ENCODE measurements around the gene AATF.

The AATF gene

GRCh38 chr17:37097154-37097553 lies 148.4 kb downstream of the AATF start:
- TF ChIP-seq CTCF (IDR thresholded peaks at IDR 0.05; ENCODE audit: low read depth, low read length, missing control alignments): no peak
- DNase-seq (ENCODE audit: extremely low read depth, low read depth): no peak
- H3K4me3 ChIP-seq (replicated peaks; ENCODE audit: low read depth, low read length): no peak overlapping the region

DNA sequence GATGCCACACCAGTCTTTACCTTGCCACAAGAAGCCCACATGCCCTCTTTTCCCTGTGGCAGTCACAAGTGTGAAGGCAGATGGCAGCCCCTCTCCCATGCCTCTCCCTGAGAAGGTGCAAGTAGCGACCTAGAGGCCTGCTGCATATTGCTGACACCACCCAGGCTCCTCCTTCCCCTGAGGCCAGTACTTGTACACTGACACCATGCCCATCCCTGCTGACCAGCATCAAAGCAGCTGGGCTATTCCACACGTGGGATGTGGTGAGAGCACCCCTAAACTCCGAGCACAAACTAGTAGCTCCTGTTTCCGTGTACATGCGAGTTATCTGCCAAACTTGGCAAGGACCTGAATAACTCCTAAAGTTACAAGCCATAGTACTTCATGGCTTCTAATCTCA lies 149.4 kb downstream of the AATF start:
- DNase-seq (ENCODE audit: extremely low read depth, low read depth): no peak
- H3K4me3 ChIP-seq (replicated peaks; ENCODE audit: low read depth, low read length): no peak overlapping the region
- no peak for TF ChIP-seq CTCF (IDR thresholded peaks at IDR 0.05; ENCODE audit: low read depth, low read length, missing control alignments)

DNA sequence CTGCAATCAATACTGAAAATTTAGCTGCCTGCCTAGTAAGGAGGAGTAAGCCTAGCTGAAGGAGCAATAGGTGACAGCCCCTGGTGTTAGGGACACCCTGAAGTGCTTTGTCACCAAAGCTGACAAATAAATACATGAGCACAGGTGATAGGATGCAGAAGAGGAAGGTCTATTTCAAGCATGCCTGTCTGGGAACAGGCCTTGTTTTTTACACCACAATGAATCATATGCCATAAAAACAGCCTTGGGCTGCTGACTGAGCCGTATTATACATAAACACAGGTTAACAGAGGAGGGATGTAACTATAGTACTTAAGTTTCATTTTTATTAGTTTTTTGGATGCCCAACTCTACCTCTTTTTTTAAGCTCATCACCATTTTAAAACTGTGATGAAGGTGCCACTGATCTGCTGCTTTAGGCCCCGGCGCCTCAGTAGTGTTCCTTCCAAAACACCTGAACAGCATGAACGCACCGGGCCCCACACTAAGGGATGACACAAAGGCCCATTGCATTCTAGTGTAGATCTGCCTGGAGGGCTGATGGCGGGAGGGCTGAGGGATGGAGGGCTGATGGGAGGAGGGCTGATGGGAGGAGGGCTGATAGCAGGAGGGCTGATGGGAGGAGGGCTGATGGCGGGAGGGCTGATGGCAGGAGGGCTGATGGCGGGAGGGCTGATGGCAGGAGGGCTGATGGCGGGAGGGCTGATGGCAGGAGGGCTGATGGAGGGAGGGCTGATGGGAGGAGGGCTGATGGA lies 150.3 kb downstream of the AATF start:
- TF ChIP-seq CTCF (IDR thresholded peaks at IDR 0.05; ENCODE audit: low read depth, low read length, missing control alignments): no peak
- no peak overlapping the region for H3K4me3 ChIP-seq (replicated peaks; ENCODE audit: low read depth, low read length)
- DNase-seq (ENCODE audit: extremely low read depth, low read depth): no peak

- DNase-seq (ENCODE audit: extremely low read depth, low read depth): no peak
- H3K4me3 ChIP-seq (replicated peaks; ENCODE audit: low read depth, low read length): no peak overlapping the region
- no peak for TF ChIP-seq CTCF (IDR thresholded peaks at IDR 0.05; ENCODE audit: low read depth, low read length, missing control alignments)
Measured at GRCh38 chr17:37100231-37100630, 151.5 kb downstream of the AATF start.

- no peak for DNase-seq (ENCODE audit: extremely low read depth, low read depth)
- no peak for TF ChIP-seq CTCF (IDR thresholded peaks at IDR 0.05; ENCODE audit: low read depth, low read length, missing control alignments)
- no peak overlapping the region for H3K4me3 ChIP-seq (replicated peaks; ENCODE audit: low read depth, low read length)
Measured at GRCh38 chr17:37101306-37101705, 152.6 kb downstream of the AATF start.

- no peak for DNase-seq (ENCODE audit: extremely low read depth, low read depth)
- no peak for TF ChIP-seq CTCF (IDR thresholded peaks at IDR 0.05; ENCODE audit: low read depth, low read length, missing control alignments)
- no peak overlapping the region for H3K4me3 ChIP-seq (replicated peaks; ENCODE audit: low read depth, low read length)
Measured at GRCh38 chr17:37103231-37103630, 154.5 kb downstream of the AATF start.

DNA sequence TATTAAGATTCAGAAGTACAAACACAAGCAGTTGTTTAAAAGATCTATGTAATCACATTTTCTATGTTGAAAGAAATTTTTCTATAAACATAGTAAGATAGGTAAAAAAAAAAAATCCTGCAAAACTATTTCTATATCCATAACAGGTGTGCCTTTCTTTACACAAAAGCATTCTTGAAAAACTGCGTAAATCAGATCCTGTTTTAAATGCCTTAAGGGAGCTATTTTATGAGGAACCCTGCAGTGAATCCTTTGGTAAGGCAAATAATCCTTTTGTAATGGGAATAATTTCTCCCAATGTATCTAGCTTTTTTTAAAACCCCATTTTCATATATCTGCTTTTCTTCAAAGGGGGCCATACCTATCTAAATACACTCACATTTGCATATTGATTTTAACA lies 157.3 kb downstream of the AATF start:
- DNase-seq (ENCODE audit: extremely low read depth, low read depth): no peak

More for the DNA sequence above, 157.3 kb downstream of the AATF start:
- TF ChIP-seq CTCF (IDR thresholded peaks at IDR 0.05; ENCODE audit: low read depth, low read length, missing control alignments): no peak
- H3K4me3 ChIP-seq (replicated peaks; ENCODE audit: low read depth, low read length): no peak overlapping the region

Measured in HFF-Myc (cell line).